ENCODE measurements around the gene CIROP. TPM values are rescaled to one million over a fixed set of nuclear protein-coding genes. Genes with fewer than 3 reads are reported as not detected.
"Not testable (repeated sequence)": the region's sequence is repeated elsewhere in the genome, so short reads cannot be mapped to it uniquely, and the experiment has no call there.

CIROP gene
- total RNA-seq, 1 donor from 2014 or later, result not detected

DNA sequence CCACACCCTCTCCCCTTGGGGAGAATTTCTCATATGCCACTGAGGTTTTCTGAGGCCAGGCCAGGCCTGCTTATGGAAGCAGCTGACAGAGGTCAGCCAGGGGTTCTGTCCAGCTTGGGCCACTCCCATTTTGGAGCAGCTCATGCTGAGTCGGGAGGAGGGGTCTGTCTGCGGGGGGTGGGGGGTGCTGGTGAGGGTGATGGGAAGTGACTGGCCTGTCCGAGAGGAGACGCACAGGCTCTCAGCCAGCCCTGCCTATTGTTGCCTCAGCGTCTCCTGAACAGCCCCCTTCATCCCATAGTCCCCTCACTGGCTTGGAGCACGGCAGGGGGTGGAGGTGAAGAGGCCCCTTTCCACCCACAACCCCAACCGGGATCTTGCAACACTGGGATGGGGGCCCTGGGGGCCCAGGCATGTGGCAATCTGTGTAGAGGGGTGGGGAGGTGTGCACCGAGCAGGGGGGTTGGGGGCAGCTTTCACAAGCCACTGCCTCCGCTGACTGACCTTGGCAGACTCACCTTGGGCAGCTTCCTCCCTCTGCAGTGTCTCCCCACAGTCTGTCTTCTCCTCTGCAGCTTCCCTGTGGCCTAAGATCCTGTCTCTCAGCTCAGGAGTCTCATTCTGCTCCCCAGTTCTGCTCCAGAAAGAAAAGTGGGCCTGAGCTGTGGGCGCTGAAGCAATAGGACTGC is 8.8 kb upstream of the CIROP start:
- no peak for ATAC-seq

- no peak for ATAC-seq
Measured at GRCh38 chr14:23112359-23113178, 7.8 kb upstream of the CIROP start.

- ATAC-seq, result no peak
Measured at GRCh38 chr14:23110579-23111365, 6.0 kb upstream of the CIROP start.

- ATAC-seq, result no peak
Measured at GRCh38 chr14:23109769-23110168, 5.0 kb upstream of the CIROP start.

GRCh38 chr14:23108169-23108568 is 3.4 kb upstream of the CIROP start:
- ATAC-seq, result not testable (repeated sequence)

GRCh38 chr14:23107620-23108019 is 2.8 kb upstream of the CIROP start:
- ATAC-seq, result not testable (repeated sequence)

GRCh38 chr14:23106747-23107045 is 1.9 kb upstream of the CIROP start:
- no peak for ATAC-seq

GRCh38 chr14:23105348-23105824 is 597 bp upstream of the CIROP start:
- ATAC-seq, result no peak

- no peak for ATAC-seq
Measured at GRCh38 chr14:23104070-23104590, 659 bp downstream of the CIROP start.

DNA sequence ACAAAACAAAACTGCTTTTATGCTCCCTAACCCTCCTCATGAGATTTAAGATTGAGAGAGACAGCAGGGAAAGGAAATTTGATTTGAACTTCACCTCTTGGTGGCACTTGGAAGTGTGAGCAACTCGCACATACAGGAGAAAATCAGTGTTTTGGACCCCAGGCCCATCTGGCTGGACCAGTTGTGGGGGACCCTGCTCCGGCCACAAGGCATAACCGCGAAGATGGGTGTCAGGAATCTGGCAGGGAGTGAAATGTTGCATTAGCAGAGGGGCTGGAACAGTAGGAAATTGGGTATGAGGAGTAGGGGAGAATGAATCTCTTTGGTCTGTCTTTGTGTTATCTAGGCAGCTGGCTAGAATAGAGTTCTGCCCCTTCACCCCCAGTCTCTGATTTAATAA is 1.2 kb downstream of the CIROP start:
- no peak for ATAC-seq

GRCh38 chr14:23102801-23103200 is 2.0 kb downstream of the CIROP start:
- no peak for ATAC-seq

- no peak for ATAC-seq
Measured at GRCh38 chr14:23101986-23102625, 2.7 kb downstream of the CIROP start.

GRCh38 chr14:23101213-23101970 is 3.4 kb downstream of the CIROP start:
- ATAC-seq, result peak; percentile 29

GRCh38 chr14:23099212-23099861 is 5.5 kb downstream of the CIROP start:
- no peak for ATAC-seq

DNA sequence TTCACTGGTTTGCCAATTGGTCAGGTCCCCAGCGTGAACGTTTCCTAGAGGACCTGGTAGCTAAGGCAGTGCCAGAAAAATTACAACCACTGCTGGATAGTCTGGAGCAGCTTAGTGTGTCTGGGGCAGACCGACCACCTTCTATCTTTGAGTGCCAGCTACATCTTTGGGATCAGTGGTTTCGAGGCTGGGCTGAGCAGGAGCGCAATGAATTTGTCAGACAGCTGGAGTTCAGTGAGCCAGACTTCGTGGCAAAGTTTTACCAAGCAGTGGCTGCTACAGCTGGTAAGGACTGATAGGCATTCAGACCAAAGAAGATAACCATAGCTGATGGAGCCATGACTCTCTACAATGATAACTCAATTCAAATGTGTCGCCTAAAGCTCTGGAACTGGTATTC is 7.0 kb downstream of the CIROP start:
- no peak for ATAC-seq

GRCh38 chr14:23095196-23096108 is 9.3 kb downstream of the CIROP start, which contains the start of gene C14orf119:
C14orf119 (plus strand) TSS chr14:23095505; CDS start chr14:23097659, 2,154 bp downstream.
- ATAC-seq, result peak; percentile 97

- peak; percentile 64 for ATAC-seq
Measured at GRCh38 chr14:23094666-23095195, 10.1 kb downstream of the CIROP start, which contains the start of gene ACIN1. ACIN1 (minus strand) TSS chr14:23095136; CDS start chr14:23095112, 24 bp downstream.

DNA sequence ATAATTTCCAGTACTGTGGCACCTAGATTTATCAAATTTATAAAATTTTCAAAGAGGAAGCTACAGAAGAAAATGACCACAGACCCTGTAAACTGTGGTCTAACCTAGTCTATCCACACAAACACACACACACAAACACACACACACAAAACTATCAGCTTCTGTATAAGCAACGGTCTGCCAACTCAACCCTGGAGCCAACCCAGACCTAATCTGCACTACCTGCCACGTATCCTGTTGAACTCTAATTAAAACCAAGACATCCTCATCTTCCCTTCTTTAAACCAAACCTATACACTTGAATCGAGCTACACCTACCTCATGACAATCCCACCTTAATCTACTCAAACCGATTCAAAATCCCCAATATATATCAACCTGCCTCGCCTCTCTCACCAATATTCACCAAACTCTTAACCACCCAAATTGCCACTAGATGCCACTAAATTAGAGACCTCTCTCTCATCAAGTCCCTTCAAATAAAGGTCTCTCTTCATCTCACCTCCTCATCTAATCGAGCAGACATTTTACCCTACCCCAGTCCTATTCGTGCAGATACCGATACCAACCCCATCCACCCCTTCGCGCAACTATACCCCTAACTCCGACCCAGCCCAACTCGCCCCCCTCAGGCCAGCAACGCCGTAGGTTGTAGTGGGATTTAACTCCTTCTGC is 10.7 kb downstream of the CIROP start:
- no peak for ATAC-seq

DNA sequence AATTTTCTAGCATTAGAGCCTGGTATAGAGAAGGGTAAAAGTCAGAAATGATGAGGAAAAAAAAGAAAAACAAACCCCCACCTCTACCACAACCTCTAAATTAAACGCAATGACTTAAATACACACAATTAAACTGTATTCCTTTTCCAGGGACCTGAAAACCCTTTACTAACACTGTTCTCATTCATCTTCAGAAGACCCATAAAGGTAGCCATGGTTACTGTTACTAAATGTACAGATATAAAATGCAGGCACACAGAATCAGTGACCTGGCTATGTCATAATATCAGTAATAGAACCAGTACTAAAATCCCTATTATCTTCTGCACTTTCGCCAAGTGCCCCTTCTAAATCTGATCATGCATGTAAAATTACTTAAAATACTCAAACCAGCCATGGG is 11.3 kb downstream of the CIROP start:
- no peak for ATAC-seq
